Motor neuron (in vitro differentiated cells): ENCODE results near the gene TBC1D1. TPM values are rescaled to one million over a fixed set of nuclear protein-coding genes. Genes with fewer than 3 reads are reported as not detected.

ENCODE experiments used
- ATAC-seq, 8 experiments: fragments of 200-7000 bp; cut with Tn5 transposase; replicated peaks in 6 of 8; 2 replicates each; pipeline ENCODE4 v1.8.0; 2021; ENCODE audit warnings: mild to moderate bottlenecking in 8 of 8, moderate library complexity in 8 of 8
- H3K27ac ChIP-seq, 2 donors: fragments of 250-450 bp; sonication (Bioruptor Pico); 2 replicates each; pipeline ENCODE4 v1.9.0; 2021; ENCODE audit warnings: antibody characterized with exemption in 2 of 2, mild to moderate bottlenecking in 2 of 2, moderate library complexity in 1 of 2
- H3K4me1 ChIP-seq, 2 donors: fragments of 250-450 bp; sonication (Bioruptor Pico); replicated peaks in 1 of 2; 2 replicates each; pipeline ENCODE4 v1.6.1; 2021; ENCODE audit warnings: antibody characterized with exemption in 2 of 2, mild to moderate bottlenecking in 2 of 2, moderate library complexity in 1 of 2
- H3K4me3 ChIP-seq, 5 donors: fragments of 250-450 bp; sonication (Bioruptor Pico); 2 replicates each; pipeline ENCODE4 v1.9.0; 2021; ENCODE audit warnings: antibody characterized with exemption in 5 of 5, mild to moderate bottlenecking in 5 of 5, moderate library complexity in 4 of 5
- WGBS, 10 experiments: fragments of 450-650 bp; shearing (Covaris generic); methylation state at CpG; one replicate each; pipeline ENCODE4 v1.0.0; 2022; 5-methylcytosine and 5-hydroxymethylcytosine counted together
- in situ Hi-C, 9 experiments: fragments of 400-800 bp; cut with MboI; loops; one replicate each; pipeline ENCODE4 v1.15.0; 2021; ENCODE audit warnings: low sequenced_read_pairs in 9 of 9, low pct_unique_long_range_greater_than_20kb in 2 of 9; ENCODE audit not compliant: unreplicated experiment in 9 of 9
- total RNA-seq, 8 experiments: library from RNA; unstranded; fragments of 300-600 nt; gene quantifications; 2 replicates each; pipeline versions ENCODE4 v1.2.3 to v1.2.4, GENCODE V29; 2022

The TBC1D1 gene
- total RNA-seq, 8 experiments from 2014 or later = 14.3 to 83.6 (median 36.8) TPM

GRCh38 chr4:38178392-38178995 lies 287.6 kb downstream of the TBC1D1 start:
- Histone ChIP-seq H3K4me3 (no peak overlapping the region), H3K27ac (no peak overlapping the region), H3K4me1 (peaks cover 6 to 14% of the 10 kb centered on the region in 2 donors)
- 50 to 98% (median 69%) methylated on average over 2 to 8 of the region's 8 CpGs for WGBS, 10 experiments
- in situ Hi-C loops = loop anchor here in 7 of 9 experiments (10.0 to 25.0 kb wide), 6 partner anchors 104 to 609 kb away; partner anchors contain the start of genes KLF3 (in 1 of the 7) and TLR10 (in 1 of the 7)
- no peak for ATAC-seq

- no peak overlapping the region for H3K4me3 ChIP-seq
- 7 to 83% (median 44%) methylated on average over 1 to 6 of the region's 6 CpGs; no CpG with 5 or more reads in 2 of the 10 experiments for WGBS, 10 experiments
- H3K27ac ChIP-seq = no peak overlapping the region
- ATAC-seq = peak; percentile 67 to 91 (median 76)
- H3K4me1 ChIP-seq = peaks cover 4 to 6% of the 10 kb centered on the region in 2 donors
- in situ Hi-C loops = loop anchor here in 8 of 9 experiments (5.0 to 25.0 kb wide), 9 partner anchors 105 to 607 kb away; partner anchors contain the start of genes KLF3 (in 1 of the 8) and TLR10 (in 1 of the 8)
Observed at GRCh38 chr4:38179690-38180377, 288.9 kb downstream of the TBC1D1 start.

DNA sequence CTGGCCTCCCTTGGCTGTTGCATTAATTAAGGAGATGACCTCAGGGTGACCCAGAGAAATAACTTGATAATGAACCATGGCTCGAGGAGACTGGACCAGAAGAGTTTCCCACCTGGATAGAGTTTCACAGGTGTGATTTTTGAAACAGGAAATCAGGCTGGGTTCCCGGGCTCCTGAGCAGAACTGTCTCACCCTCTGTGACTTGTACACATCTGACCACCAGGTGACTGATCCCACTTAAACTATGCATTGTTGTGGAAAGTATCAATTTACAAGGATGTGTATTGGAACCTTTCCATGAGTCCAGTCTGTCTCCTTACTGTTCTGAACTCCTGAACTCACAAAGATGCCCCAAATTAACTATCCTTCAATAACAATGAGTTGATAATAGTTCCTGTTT lies 289.6 kb downstream of the TBC1D1 start:
- Histone ChIP-seq H3K4me3 (no peak overlapping the region), H3K4me1 (peaks cover 4 to 6% of the 10 kb centered on the region in 2 donors), H3K27ac (no peak overlapping the region)
- peak in 3 of 8 experiments; percentile 13 to 22 (median 15) for ATAC-seq
- in situ Hi-C loops = loop anchor here in 8 of 9 experiments (5.0 to 25.0 kb wide), 8 partner anchors 132 to 607 kb away; partner anchors contain the start of genes KLF3 (in 1 of the 8) and TLR10 (in 1 of the 8)
- 40 to 71% (median 67%) methylated on average over 1 to 2 of the region's 2 CpGs; no CpG with 5 or more reads in 6 of the 10 experiments for WGBS, 10 experiments

- in situ Hi-C loops = loop anchor here in 8 of 9 experiments (5.0 to 25.0 kb wide), 8 partner anchors 131 to 606 kb away; partner anchors contain the start of genes KLF3 (in 1 of the 8) and TLR10 (in 1 of the 8)
- Histone ChIP-seq H3K4me1 (peaks cover 8 to 14% of the 10 kb centered on the region in 2 donors), H3K27ac (no peak overlapping the region), H3K4me3 (no peak overlapping the region)
- WGBS, 10 experiments = 67 to 100% (median 96%) methylated on average over 1 to 3 of the region's 3 CpGs
- ATAC-seq = no peak
Observed at GRCh38 chr4:38181286-38181685, 290.4 kb downstream of the TBC1D1 start.

DNA sequence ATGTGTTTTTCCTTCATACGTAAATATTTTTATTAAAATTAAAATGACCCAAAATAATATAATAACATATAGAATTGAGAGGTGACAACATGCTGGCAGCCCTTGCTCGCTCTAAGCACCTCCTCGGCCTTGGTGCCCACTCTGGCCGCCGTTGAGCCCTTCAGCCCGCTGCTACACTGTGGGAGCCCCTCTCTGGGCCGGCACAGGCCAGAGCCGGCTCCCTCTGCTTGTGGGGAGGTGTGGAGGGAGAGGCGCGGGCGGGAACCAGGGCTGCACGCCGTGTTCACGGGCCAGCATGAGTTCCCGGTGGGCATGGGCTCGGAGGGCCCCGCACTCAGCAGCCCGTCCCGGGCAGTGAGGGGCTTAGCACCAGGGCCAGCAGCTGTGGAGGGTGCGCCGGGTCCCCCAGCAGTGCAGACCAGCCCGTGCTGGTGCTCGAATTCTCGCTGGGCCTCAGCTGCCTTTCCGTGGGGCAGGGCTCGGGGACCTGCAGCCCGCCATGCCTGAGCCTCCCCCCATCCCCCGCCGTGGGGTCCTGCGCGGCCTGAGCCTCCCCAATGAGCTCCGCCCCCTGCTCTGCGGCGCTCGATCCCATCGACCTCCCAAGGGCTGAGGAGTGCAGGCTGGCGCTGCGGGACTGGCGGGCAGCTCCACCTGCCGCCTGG lies 291.6 kb downstream of the TBC1D1 start:
- WGBS, 10 experiments = 92 to 100% (median 98%) methylated on average over 1 to 14 of the region's 40 CpGs
- Histone ChIP-seq H3K4me3 (no peak overlapping the region), H3K4me1 (peaks cover 18 to 19% of the 10 kb centered on the region in 2 donors), H3K27ac (no peak overlapping the region)
- ATAC-seq = no peak
- in situ Hi-C loops = loop anchor here in 8 of 9 experiments (5.0 to 25.0 kb wide), 8 partner anchors 130 to 605 kb away; partner anchors contain the start of genes KLF3 (in 1 of the 8) and TLR10 (in 1 of the 8)

GRCh38 chr4:38184404-38184803 lies 293.5 kb downstream of the TBC1D1 start:
- Histone ChIP-seq H3K4me1 (peaks cover 18 to 19% of the 10 kb centered on the region in 2 donors), H3K27ac (no peak overlapping the region), H3K4me3 (no peak overlapping the region)
- in situ Hi-C loops = loop anchor here in 8 of 9 experiments (5.0 to 25.0 kb wide), 8 partner anchors 128 to 603 kb away; partner anchors contain the start of genes KLF3 (in 1 of the 8) and TLR10 (in 1 of the 8)
- 77 to 100% (median 100%) methylated on average over 2 to 8 of the region's 8 CpGs; no CpG with 5 or more reads in 1 of the 10 experiments for WGBS, 10 experiments
- ATAC-seq = no peak

DNA sequence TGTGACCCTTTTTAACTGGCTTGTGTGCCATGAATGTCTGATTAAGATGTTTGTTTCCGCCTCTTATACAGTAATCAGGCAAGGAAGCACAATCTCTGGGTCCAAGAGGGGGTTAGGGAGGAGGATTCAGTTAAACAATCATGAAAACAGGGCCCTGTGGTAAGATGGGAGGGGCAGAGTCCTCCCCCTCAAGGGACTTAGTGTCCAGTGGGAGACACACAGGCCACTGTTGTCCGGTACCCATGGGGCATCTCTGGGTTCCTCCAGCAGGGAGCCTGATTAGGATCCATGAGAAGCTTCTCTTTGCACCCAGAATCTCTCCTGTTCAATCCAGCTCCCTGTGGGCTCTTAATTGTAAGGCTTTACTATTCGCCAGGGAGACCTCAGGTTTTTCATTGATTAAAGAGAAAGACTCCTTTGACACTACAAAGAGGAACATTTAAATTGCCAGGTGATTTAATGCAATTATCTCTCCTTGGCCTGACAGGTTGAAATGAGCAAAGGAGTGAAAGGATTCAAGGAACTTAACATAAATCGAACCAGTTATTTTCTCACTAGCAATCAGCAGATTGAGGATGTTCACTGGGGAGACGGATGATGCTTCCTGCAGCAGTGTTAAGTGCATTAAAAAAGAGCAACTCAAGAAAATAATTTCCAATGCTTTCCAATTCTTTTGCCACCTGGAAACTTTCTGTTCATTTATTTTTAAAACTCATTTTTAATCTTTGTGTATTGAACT lies 294.7 kb downstream of the TBC1D1 start:
- peak in 5 of 8 experiments; percentile 37 to 78 (median 48) for ATAC-seq
- peak overlapping the region; percentile 23 to 42 for H3K27ac ChIP-seq
- in situ Hi-C loops = loop anchor here in 7 of 9 experiments (10.0 to 25.0 kb wide), 7 partner anchors 127 to 602 kb away; partner anchors contain the start of genes KLF3 (in 1 of the 7) and TLR10 (in 1 of the 7)
- WGBS, 10 experiments = 53 to 100% (median 83%) methylated on average over 1 to 5 of the region's 5 CpGs; no CpG with 5 or more reads in 1 of the 10 experiments
- peaks cover 16% of the 10 kb centered on the region in 2 donors for H3K4me1 ChIP-seq
- H3K4me3 ChIP-seq = no peak overlapping the region

DNA sequence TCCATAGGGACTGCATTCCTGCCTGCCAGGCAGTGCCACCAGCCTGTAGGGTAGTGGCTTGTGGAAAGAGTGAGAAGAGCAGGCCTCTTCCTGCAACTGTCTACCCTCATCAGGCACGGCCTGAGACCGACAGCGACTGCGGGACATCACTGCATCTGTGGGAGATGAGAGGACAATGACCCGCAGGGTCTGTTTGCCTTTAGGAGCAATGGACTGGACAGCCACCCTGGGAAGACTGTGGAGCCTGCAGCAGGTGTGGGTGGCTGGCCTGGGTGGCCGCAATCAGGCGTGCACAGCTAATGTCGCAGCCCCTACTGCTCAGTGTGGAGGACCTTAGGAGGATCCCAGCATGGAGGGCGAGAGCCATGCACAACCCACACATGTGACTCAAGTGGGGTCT lies 297.3 kb downstream of the TBC1D1 start:
- in situ Hi-C loops = loop anchor here in 7 of 9 experiments (10.0 to 25.0 kb wide), 7 partner anchors 124 to 599 kb away; partner anchors contain the start of genes KLF3 (in 1 of the 7) and TLR10 (in 1 of the 7)
- Histone ChIP-seq H3K4me1 (peaks cover 18 to 19% of the 10 kb centered on the region in 2 donors), H3K27ac (no peak overlapping the region), H3K4me3 (no peak overlapping the region)
- WGBS, 10 experiments = 0 to 100% (median 85%) methylated on average over 1 to 5 of the region's 9 CpGs; no CpG with 5 or more reads in 6 of the 10 experiments
- ATAC-seq = no peak

DNA sequence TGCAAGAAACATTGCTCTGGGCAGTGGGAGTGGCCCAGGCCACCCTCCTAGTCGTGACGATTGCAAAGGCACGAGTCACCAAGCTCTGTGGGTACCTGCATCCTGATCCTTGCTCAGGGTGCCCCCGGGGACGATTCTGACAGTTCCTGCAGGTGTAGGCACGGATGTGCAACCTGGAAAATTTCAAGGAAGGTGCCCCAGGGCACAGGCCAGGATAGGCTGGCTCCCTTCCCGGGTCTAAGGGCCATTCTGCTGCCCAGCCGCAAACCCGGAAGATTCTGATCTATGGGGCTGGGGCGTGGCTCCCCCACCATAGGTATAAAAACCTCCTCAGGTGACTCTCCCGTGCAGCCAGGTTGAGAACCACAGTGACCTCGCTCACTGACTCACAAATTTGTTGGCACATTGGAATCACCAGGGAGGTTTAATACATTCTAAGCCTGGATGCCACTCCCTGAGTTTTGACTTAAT lies 297.8 kb downstream of the TBC1D1 start:
- WGBS, 10 experiments = 20 to 100% (median 74%) methylated on average over 1 to 7 of the region's 12 CpGs; no CpG with 5 or more reads in 2 of the 10 experiments
- H3K4me3 ChIP-seq = no peak overlapping the region
- ATAC-seq = no peak
- in situ Hi-C loops = loop anchor here in 7 of 9 experiments (10.0 to 25.0 kb wide), 7 partner anchors 124 to 599 kb away; partner anchors contain the start of genes KLF3 (in 1 of the 7) and TLR10 (in 1 of the 7)
- H3K4me1 ChIP-seq = peaks cover 18 to 19% of the 10 kb centered on the region in 2 donors
- no peak overlapping the region for H3K27ac ChIP-seq
